ENCODE data around the gene ATXN10.
"Not testable (repeated sequence)": the region's sequence is repeated elsewhere in the genome, so short reads cannot be mapped to it uniquely, and the experiment has no call there.

ATXN10 gene

GRCh38 chr22:45704648-45705047 is 33.0 kb downstream of the ATXN10 start:
- DNase-seq (ENCODE audit: low read depth in 2 of 3, low spot score in 2 of 3): no peak

- DNase-seq (ENCODE audit: low read depth in 2 of 3, low spot score in 2 of 3): no peak
Measured at GRCh38 chr22:45707605-45708004, 36.0 kb downstream of the ATXN10 start.

GRCh38 chr22:45708145-45708544 is 36.5 kb downstream of the ATXN10 start:
- no peak for DNase-seq (ENCODE audit: low read depth in 2 of 3, low spot score in 2 of 3)

GRCh38 chr22:45709060-45709739 is 37.6 kb downstream of the ATXN10 start:
- no peak for DNase-seq (ENCODE audit: low read depth in 2 of 3, low spot score in 2 of 3)

GRCh38 chr22:45709866-45710265 is 38.2 kb downstream of the ATXN10 start:
- no peak for DNase-seq (ENCODE audit: low read depth in 2 of 3, low spot score in 2 of 3)

GRCh38 chr22:45710469-45710868 is 38.8 kb downstream of the ATXN10 start:
- DNase-seq (ENCODE audit: low read depth in 2 of 3, low spot score in 2 of 3): no peak

GRCh38 chr22:45714390-45714789 is 42.8 kb downstream of the ATXN10 start:
- DNase-seq (ENCODE audit: low read depth in 2 of 3, low spot score in 2 of 3): not testable (repeated sequence)

- DNase-seq (ENCODE audit: low read depth in 2 of 3, low spot score in 2 of 3): no peak
Measured at GRCh38 chr22:45717789-45718188, 46.2 kb downstream of the ATXN10 start.

GRCh38 chr22:45718391-45718790 is 46.8 kb downstream of the ATXN10 start:
- DNase-seq (ENCODE audit: low read depth in 2 of 3, low spot score in 2 of 3): no peak

- DNase-seq (ENCODE audit: low read depth in 2 of 3, low spot score in 2 of 3): no peak
Measured at GRCh38 chr22:45720839-45721378, 49.3 kb downstream of the ATXN10 start.

- DNase-seq (ENCODE audit: low read depth in 2 of 3, low spot score in 2 of 3): no peak
Measured at GRCh38 chr22:45722006-45722405, 50.4 kb downstream of the ATXN10 start.

GRCh38 chr22:45726081-45726480 is 54.4 kb downstream of the ATXN10 start:
- no peak for DNase-seq (ENCODE audit: low read depth in 2 of 3, low spot score in 2 of 3)

- no peak for DNase-seq (ENCODE audit: low read depth in 2 of 3, low spot score in 2 of 3)
Measured at GRCh38 chr22:45731041-45731797, 59.6 kb downstream of the ATXN10 start.

GRCh38 chr22:45731798-45732495 is 60.3 kb downstream of the ATXN10 start:
- DNase-seq (ENCODE audit: low read depth in 2 of 3, low spot score in 2 of 3): no peak

- DNase-seq (ENCODE audit: low read depth in 2 of 3, low spot score in 2 of 3): no peak
Measured at GRCh38 chr22:45735273-45735672, 63.6 kb downstream of the ATXN10 start.

GRCh38 chr22:45738206-45738605 is 66.6 kb downstream of the ATXN10 start:
- no peak for DNase-seq (ENCODE audit: low read depth in 2 of 3, low spot score in 2 of 3)

GRCh38 chr22:45740236-45740635 is 68.6 kb downstream of the ATXN10 start:
- no peak for DNase-seq (ENCODE audit: low read depth in 2 of 3, low spot score in 2 of 3)

- DNase-seq (ENCODE audit: low read depth in 2 of 3, low spot score in 2 of 3): no peak
Measured at GRCh38 chr22:45742866-45743450, 71.3 kb downstream of the ATXN10 start.

GRCh38 chr22:45743687-45744086 is 72.1 kb downstream of the ATXN10 start:
- DNase-seq (ENCODE audit: low read depth in 2 of 3, low spot score in 2 of 3): no peak

- no peak for DNase-seq (ENCODE audit: low read depth in 2 of 3, low spot score in 2 of 3)
Measured at GRCh38 chr22:45744442-45744841, 72.8 kb downstream of the ATXN10 start.

- no peak for DNase-seq (ENCODE audit: low read depth in 2 of 3, low spot score in 2 of 3)
Measured at GRCh38 chr22:45750626-45751025, 79.0 kb downstream of the ATXN10 start.

All from activated CD8-positive, alpha-beta memory T cell treated with anti-CD3 and anti-CD28 coated beads for 48 hours (primary cell).